ENCODE results near the gene AEBP1.

DNA sequence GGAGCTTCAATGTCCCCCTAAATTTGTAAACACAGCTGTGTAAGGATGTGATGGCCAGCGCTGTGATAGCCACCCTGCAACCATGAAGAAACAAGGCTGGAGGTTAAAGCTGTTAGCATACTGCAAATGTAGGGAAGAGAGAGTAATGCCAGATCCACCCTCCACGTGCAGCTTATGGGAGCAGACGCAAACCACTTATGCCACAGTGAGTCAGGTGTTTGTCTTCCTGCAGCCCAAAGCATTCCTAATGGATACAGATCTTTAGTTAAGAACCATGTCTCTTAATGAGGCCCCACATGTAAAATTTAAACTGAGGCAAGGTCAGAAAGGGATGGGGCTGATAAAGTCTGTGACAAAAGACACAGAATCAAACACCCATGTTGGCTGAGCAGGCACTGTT, 50.6 kb downstream of the AEBP1 start:
- TF ChIP-seq GATA2 (IDR thresholded peaks at IDR 0.05; ENCODE audit: low read depth, low read length) (no peak), GATA3 (IDR thresholded peaks at IDR 0.05; ENCODE audit: low read depth, low read length) (no peak)

Data from SH-SY5Y (cell line).